ENCODE data around the gene SART3.
"Not testable (repeated sequence)": the region's sequence is repeated elsewhere in the genome, so short reads cannot be mapped to it uniquely, and the experiment has no call there.

The SART3 gene

DNA sequence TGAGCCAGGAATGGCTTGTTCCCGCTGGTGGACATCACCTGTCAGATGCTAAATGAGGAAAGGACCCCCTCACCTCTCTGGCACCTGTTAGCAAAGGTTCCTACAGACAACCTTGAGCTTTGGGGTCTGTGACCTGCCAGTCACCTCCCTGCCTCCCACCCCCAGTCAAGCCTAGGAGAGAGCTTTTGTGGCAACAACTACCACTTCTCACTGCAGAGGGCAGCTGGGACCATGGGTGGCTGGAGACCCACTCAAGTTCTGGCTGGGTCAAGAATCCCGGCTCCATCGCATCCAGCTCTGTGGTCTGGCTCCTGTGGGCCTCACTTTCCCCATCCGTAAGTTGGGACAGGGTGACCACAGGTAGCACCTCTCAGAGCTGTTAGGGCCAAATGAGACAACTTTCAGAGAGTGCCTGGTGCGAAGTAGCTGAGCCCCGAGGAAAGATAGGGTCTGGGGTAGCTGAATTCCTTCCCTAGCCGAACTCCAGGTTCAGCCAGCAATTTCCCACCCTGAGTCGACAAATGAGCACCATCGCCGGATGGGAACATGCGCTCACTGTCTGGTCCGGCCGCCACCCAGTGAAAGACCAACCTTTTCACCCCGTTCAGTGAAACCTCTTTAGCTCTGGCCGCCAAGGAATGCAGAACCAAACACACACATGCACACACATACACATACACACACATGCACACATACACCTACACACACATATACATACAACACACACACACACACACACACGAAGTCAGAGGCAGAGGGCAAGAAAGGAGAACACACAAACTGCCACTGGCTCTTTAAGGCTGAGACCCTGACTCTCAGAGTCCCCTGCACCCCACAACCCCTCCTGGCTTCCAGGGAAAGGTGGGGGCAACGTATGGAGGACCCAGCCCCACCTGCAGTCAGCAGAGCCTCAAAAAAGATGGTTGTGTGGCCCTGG, 35.0 kb upstream of the SART3 start:
- peak overlapping the region; percentile 72 for H3K4me3 ChIP-seq (ENCODE audit: low read length)
- DNase-seq (ENCODE audit: low read depth): no peak
- TF ChIP-seq, protein P1, sequence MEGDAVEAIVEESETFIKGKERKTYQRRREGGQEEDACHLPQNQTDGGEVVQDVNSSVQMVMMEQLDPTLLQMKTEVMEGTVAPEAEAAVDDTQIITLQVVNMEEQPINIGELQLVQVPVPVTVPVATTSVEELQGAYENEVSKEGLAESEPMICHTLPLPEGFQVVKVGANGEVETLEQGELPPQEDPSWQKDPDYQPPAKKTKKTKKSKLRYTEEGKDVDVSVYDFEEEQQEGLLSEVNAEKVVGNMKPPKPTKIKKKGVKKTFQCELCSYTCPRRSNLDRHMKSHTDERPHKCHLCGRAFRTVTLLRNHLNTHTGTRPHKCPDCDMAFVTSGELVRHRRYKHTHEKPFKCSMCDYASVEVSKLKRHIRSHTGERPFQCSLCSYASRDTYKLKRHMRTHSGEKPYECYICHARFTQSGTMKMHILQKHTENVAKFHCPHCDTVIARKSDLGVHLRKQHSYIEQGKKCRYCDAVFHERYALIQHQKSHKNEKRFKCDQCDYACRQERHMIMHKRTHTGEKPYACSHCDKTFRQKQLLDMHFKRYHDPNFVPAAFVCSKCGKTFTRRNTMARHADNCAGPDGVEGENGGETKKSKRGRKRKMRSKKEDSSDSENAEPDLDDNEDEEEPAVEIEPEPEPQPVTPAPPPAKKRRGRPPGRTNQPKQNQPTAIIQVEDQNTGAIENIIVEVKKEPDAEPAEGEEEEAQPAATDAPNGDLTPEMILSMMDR (conservative IDR thresholded peaks at IDR 0.05; ENCODE audit: low read length): no peak

DNA sequence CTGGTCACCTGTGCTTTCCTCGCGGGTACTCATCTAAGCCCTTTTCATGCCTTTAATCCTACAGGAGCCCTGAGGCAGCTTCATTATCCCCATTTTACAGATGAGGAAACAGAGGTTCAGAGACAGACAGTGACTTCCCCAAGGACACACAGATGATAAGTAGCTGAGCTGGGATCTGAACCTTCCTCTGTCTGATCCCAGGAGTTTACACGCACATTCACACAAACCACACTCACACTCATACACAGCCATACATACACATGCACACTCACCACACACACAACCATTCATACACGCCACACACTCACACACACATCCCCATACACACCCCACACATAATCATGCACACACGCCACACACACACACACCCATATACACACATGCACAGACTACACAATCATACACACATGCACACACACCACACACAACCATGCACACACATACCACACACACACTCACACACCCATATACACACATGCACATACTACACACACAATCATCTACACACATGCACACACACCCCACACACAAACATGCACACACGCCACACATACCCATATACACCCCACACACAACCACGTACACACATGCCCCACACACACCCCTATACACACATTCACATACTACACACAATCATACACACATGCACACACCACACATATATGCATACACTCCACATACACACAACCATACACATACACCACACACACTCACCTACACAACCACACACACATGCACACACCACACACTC, 34.2 kb upstream of the SART3 start:
- peak overlapping the region; percentile 72 for H3K4me3 ChIP-seq (ENCODE audit: low read length)
- DNase-seq (ENCODE audit: low read depth): no peak
- TF ChIP-seq, protein P1 (conservative IDR thresholded peaks at IDR 0.05; ENCODE audit: low read length): no peak

DNA sequence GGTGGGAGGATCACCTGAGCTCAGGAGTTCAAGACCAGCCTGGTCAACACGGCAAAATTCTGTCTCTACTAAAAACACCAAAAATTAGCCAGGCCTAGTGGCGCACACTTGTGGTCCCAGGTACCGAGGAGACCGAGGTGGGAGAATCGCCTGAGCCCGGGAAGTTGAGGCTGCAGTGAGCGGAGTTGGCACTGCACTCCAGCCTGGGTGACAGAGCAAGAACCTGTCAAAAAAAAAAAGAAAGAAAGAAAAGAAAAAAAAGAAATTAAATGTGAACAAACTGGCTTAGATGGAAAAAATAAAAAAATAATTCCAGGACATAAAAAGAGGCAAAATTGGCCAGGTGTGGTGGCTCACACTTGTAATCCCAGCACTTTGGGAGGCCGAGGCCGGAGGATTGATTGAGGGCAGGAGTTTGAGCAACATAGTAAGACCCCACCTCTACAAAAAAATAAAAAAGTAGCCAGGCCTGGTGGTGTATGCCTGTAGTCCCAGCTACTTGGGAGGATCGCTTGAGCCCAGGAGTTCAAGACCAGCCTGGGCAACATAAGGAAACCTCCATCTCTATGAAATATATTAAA, 33.4 kb upstream of the SART3 start:
- TF ChIP-seq, protein P1 (conservative IDR thresholded peaks at IDR 0.05; ENCODE audit: low read length): no peak

DNA sequence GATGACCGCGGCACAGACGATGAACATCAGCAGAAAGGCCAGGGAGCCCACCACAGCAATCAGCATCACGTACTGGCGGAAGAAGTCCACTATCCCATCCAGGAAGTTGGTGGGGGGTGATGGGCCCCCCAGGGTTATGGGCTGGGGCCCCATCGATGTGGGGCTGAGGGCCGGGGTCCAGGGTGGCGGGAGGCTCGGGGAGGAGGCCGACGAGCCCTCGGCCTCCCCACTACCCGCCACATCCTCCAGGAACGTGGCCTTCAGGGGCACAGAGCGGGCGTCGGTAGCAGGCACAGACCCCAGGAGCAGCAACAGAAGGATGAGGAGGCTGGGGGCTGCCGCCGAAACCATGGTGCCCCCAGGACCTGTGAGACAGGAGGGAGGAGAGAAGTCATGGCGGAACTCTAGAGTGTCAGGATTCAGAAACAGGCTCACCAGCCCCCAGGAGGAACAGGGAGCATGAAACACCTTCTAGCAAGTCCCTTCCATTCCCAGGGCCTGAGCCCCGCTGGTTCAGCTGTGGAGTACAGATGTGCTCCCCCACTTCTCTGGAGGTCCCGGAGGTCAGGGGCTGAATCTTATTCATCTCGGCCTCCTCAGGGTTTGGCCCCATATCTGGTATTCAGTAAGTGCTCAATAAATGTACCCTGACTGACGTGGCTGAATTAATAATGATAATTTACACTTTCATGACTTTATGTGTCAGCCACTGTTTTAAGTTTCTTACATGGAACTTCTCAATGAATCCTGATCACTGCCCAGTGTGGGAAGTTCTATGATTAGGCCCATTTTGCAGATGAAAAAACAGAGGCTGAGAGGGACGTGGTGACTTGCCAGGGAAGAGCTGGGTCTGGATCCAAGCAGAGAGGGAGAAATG, 31.3 kb upstream of the SART3 start:
- TF ChIP-seq, protein P1 (conservative IDR thresholded peaks at IDR 0.05; ENCODE audit: low read length): no peak
- no peak for DNase-seq (ENCODE audit: low read depth)
- H3K4me3 ChIP-seq (ENCODE audit: low read length): no peak overlapping the region

More for the DNA sequence above, 33.4 kb upstream of the SART3 start:
- no peak for DNase-seq (ENCODE audit: low read depth)
- peak overlapping the region; percentile 72 for H3K4me3 ChIP-seq (ENCODE audit: low read length)

DNA sequence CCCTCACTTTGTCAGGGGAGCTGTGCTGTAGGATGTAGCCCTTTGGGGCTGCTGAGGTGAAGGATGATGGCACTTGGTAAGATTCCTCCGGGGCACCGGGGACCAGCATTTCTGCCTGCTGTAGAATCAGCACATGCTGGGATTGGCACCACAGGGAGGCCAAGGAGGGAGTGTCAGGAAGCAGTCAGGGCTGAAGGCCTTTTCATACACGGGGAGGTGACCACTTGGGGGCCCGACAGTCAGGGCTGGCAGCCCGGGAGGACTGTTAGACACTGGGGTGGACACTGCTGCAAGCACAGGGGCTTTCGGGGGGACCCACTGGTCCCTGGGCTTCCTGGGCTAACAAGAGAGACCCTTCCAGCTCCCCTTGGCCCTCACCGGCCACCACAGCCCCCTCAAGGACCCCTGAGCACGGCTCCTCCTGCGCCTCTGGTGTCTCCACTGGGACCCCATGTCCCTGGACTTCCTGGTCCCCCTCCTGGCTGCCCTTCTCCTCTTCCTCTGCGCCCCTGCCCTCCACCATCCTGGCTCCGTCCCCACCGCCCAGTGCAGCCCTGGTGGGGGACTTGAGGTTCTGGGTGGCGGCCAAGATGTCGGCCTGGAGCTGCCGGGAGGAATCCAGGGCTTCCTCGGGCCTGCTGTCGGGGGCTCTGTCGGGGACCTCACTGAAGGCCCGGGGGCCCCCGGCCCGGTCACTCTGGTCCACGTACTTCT, 30.5 kb upstream of the SART3 start:
- H3K4me3 ChIP-seq (ENCODE audit: low read length): no peak overlapping the region
- no peak for DNase-seq (ENCODE audit: low read depth)
- TF ChIP-seq, protein P1 (conservative IDR thresholded peaks at IDR 0.05; ENCODE audit: low read length): no peak

DNA sequence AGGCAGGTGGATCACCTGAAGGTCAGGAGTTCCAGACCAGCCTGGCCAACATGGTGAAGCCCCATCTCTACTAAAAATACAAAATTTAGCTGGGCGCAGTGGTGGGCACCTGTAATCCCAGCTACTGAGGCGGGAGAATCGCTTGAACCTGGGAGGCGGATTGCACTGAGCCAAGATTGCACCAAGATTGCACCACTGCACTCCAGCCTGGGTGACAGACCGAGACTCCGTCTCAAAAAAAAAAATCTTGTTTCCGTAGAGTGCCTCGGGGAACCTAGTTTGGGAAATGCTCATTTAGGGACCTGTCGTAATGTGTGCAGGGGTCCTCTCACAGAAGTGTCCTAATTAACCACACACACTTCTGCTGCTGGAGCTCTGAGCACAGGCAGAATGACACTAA, 29.5 kb upstream of the SART3 start:
- H3K4me3 ChIP-seq (ENCODE audit: low read length); DNase-seq (ENCODE audit: low read depth): not testable (repeated sequence)

All from AG10803 (cell line).